ENCODE results near the gene CYP26A1. TPM values are rescaled to one million over a fixed set of nuclear protein-coding genes. Genes with fewer than 3 reads are reported as not detected.

CYP26A1 gene
- total RNA-seq, 1 donor from 2014 or later: 4.2 TPM

GRCh38 chr10:93062514-93063143 lies 11.1 kb upstream of the CYP26A1 start:
- Mint-ChIP-seq H3K36me3 (peaks cover 21% of the 10 kb centered on the region), H3K27ac (no peak overlapping the region), H3K4me1 (ENCODE audit: unreplicated experiment) (peaks cover 4% of the 10 kb centered on the region), H3K9me3 (no peaks in the 10 kb centered on the region), H3K27me3 (peaks cover 76% of the 10 kb centered on the region), H3K4me3 (peak overlapping the region; percentile 77)
- TF ChIP-seq CTCF (conservative IDR thresholded peaks at IDR 0.05): peak; percentile 75
- no peak for DNase-seq (ENCODE audit: extremely low spot score, unreplicated experiment)

- H3K27ac Mint-ChIP-seq: no peak overlapping the region
- H3K27me3 Mint-ChIP-seq: peaks cover 78% of the 10 kb centered on the region
- peak overlapping the region; percentile 63 for H3K4me3 Mint-ChIP-seq
These were observed 10.3 kb upstream of the CYP26A1 start for GRCh38 chr10:93063144-93063976.

GRCh38 chr10:93063977-93064660 lies 9.6 kb upstream of the CYP26A1 start:
- no peaks in the 10 kb centered on the region for H3K9me3 Mint-ChIP-seq
- DNase-seq (ENCODE audit: extremely low spot score, unreplicated experiment): no peak
- no peak for TF ChIP-seq CTCF (conservative IDR thresholded peaks at IDR 0.05)
- H3K36me3 Mint-ChIP-seq: peaks cover 12% of the 10 kb centered on the region
- H3K4me1 Mint-ChIP-seq (ENCODE audit: unreplicated experiment): peaks cover 15% of the 10 kb centered on the region
- H3K27ac Mint-ChIP-seq: no peak overlapping the region
- H3K27me3 Mint-ChIP-seq: peaks cover 81% of the 10 kb centered on the region
- H3K4me3 Mint-ChIP-seq: no peak overlapping the region

More at GRCh38 chr10:93063144-93063976, 10.3 kb upstream of the CYP26A1 start:
- H3K36me3 Mint-ChIP-seq: peaks cover 17% of the 10 kb centered on the region
- TF ChIP-seq CTCF (conservative IDR thresholded peaks at IDR 0.05): no peak
- peaks cover 10% of the 10 kb centered on the region for H3K4me1 Mint-ChIP-seq (ENCODE audit: unreplicated experiment)
- no peak for DNase-seq (ENCODE audit: extremely low spot score, unreplicated experiment)
- H3K9me3 Mint-ChIP-seq: no peaks in the 10 kb centered on the region

- Mint-ChIP-seq H3K4me3 (peak overlapping the region; percentile 70), H3K4me1 (ENCODE audit: unreplicated experiment) (peaks cover 15% of the 10 kb centered on the region)
- TF ChIP-seq CTCF (conservative IDR thresholded peaks at IDR 0.05): no peak
These were observed 8.6 kb upstream of the CYP26A1 start for GRCh38 chr10:93064874-93065660.

More at GRCh38 chr10:93064874-93065660, 8.6 kb upstream of the CYP26A1 start:
- DNase-seq (ENCODE audit: extremely low spot score, unreplicated experiment): no peak
- no peak overlapping the region for H3K27ac Mint-ChIP-seq
- H3K36me3 Mint-ChIP-seq: peaks cover 6% of the 10 kb centered on the region
- no peaks in the 10 kb centered on the region for H3K9me3 Mint-ChIP-seq
- peaks cover 81% of the 10 kb centered on the region for H3K27me3 Mint-ChIP-seq
